ENCODE measurements around the gene SLX4IP.
"Not testable (repeated sequence)": the region's sequence is repeated elsewhere in the genome, so short reads cannot be mapped to it uniquely, and the experiment has no call there.

The SLX4IP gene

GRCh38 chr20:10580700-10581099 lies 145.6 kb downstream of the SLX4IP start:
- no peak for DNase-seq

GRCh38 chr20:10581823-10582222 lies 146.7 kb downstream of the SLX4IP start:
- DNase-seq: no peak

DNA sequence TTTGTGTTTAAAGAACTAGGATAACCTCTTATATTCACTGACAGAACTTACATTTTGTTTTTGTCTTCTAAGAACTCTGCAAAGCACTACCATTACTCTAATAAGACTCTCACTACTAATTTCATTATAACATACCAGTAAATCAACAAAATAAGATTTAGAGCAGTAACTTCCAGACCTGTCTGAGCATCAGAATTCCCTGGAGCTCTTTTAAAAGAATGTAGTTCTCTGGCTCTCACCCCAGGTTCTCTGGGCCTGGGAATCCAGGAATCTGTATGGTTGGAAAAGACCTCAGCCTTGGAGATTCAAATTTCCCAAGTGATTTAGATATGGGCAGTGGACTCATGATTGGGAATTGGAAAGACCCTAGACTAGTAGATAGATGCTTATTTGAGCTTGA lies 149.3 kb downstream of the SLX4IP start:
- no peak for DNase-seq

GRCh38 chr20:10585308-10585707 lies 150.2 kb downstream of the SLX4IP start:
- no peak for DNase-seq

DNA sequence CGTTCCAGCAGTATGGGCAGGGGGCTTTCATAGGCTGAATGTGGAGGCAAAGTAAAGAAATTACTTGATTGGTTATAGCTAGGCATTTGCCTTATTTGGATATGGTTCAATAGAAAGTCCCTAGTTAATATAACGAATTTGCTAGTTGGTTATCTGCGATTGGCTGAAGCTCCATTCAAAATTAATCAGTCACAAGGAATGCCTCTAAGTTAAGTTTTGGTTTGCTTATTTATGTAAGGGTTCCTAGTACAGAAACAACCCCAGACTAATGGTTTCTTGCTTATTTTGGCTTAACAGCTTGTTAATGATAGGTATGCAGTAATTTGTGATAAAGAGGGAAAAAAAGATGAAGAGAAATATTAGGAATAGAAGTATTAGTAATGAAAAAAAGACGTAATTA lies 151.2 kb downstream of the SLX4IP start:
- DNase-seq: no peak

DNA sequence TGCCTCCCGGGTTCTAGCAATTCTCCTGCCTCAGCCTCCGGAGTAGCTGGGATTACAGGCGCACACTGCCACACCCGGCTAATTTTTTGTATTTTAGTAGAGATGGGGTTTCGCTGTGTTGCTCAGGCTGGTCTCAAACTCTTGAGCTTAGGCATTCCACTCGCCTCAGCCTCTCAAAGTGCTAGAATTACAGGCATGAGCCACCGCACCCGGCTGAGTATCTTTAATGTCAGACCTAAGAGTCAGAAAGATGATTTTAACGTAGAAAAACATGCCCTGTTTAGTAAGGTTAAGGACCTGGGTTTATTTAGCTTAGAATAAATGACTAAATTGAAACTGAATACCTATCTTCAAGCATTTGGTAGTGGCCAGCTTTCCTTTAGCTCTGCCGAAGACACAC lies 155.3 kb downstream of the SLX4IP start:
- DNase-seq: not testable (repeated sequence)

- no peak for DNase-seq
Observed at GRCh38 chr20:10590950-10591671, 156.0 kb downstream of the SLX4IP start.

DNA sequence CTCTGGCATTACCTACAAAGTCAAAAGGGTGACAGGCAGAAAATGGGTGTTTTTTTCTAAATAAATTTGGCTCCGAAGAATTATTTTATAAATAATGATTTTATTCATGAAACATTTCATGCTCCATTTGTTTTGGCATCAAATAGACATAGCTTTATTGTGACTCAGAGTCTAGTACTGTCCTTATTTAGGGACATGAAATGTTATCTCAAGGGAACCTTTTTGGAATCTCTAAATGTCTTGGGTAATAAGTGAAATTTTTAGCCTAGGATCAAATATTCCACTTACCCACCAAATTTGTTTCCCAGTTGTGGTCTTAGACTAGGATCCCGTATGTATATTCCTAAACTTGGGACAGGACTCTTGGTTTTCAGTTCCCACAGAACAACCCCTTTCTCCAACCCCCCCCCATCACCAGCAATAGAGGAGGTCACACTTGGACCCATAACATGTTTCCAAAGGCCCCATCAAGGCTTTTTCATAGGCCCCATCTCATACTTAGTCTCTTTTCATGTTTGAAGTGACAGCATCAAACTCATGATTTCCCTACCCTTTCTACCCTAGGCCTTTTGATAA lies 156.9 kb downstream of the SLX4IP start:
- no peak for DNase-seq

- no peak for DNase-seq
Observed at GRCh38 chr20:10594296-10594868, 159.3 kb downstream of the SLX4IP start.

DNA sequence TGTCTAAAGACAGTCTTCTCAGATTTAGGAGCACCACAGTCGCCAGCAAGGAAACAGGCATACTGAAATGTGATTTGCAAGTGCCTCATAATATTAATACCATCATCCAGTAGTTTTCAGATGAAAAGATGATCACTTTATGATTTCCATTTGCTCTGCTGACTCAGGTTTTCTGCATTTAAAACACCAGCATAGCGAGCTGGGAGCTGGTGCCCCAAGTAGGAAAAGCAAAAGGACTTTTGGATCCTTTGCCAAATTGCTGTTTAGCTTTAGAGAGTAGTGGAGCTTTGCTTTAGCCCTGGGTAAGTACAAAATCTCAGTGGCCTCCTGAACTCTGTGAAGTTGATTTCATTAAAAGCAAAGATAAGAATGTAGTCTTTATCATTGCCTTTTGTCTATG lies 160.2 kb downstream of the SLX4IP start:
- DNase-seq: no peak

DNA sequence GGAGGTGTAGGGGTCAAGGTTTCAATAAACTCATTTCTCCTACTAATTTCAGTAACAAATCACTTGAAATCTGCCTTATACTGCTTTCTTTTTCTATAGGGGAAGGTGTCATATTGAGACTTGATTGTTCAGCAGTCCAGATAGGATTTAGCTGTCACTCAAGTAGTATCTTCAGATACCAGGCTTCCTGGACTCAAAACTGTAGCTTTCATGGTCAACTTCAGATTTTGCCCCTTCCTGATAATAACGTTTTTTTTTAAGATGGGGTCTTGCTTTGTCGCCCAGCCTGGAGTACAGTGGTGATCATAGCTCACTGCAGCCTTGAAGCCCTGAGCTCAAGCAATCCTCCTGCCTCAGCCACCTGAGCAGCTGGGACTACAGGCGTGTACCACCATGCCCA lies 160.9 kb downstream of the SLX4IP start:
- no peak for DNase-seq

GRCh38 chr20:10596710-10597121 lies 161.6 kb downstream of the SLX4IP start:
- no peak for DNase-seq

DNA sequence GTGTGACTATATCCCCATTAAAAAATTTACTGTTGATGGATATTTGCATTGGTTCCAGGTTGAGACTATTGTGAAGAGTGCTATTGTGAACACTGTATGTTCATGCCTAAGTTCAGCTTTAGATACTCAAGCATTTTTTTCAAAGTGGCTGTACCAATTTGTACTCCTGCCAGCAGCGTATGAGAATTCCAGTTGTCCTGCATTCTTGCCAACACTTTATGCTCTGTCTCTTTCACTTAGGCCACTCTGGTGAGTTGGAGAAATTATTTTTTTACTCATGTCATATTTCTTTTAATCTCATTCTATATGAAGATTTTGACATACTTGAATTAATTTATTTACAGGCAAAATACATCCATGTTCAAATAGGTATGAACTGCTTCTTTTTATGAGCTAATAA lies 162.5 kb downstream of the SLX4IP start:
- DNase-seq: no peak

- no peak for DNase-seq
Observed at GRCh38 chr20:10602221-10602871, 167.2 kb downstream of the SLX4IP start.

DNA sequence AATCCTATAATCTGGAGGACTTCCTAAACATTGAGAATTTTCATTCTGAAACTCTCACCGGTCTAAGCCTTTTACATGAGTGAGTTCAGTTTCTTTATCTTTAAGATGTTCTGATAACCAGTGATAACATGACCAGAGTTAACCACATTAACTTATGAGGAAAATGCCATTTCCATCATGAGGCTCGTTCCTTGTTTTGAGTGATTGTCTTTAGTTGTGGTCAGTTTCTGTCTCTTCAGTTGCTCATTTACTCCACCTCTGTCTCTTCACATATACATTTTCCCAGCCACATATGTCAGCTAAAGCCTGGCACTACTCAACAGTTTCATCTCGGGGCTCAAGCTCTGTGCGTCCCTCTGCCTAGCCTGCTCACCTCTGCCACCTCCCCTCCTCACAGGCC lies 168.3 kb downstream of the SLX4IP start:
- no peak for DNase-seq

DNA sequence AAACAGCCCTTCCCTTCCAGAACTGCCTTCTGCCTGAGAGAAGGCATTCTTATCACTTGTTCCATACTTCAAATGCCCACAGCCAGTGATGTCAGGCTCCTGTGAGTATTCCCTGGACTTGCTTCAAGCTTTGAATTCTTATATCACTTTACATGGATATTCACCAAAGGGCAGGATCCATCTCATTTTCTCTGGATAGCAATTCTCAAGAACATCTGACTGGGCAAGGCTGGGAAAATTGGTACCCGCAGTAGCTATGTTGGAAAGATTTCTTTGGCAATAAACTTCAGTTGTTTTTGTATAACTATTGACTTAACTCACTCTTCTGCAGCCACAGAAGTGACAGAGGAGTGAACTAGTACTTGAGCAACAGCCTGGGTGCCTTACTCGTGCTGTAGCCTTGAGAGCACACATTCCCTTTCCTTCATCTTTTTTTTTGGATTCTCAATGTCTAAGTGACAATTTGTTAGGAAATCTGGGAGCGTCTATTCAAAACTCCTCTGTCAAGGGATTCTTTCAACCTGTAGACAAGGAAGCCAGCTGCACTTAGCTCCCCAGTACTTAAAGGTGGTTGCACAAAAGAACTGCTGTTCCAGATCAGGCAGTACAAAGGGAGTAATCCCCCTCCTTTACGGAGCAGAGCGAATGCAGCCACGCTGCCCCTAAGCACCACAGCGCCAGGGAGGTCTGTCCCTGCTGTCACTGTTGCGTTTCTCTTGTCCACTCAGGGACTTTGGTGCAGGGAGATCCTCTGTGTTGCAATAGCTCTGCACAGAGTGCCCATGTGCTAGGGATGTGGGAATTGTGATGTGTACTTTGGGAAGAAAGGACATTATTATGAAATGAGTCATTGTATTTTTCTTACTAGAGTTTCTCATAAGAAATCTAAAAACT lies 169.1 kb downstream of the SLX4IP start:
- no peak for DNase-seq

DNA sequence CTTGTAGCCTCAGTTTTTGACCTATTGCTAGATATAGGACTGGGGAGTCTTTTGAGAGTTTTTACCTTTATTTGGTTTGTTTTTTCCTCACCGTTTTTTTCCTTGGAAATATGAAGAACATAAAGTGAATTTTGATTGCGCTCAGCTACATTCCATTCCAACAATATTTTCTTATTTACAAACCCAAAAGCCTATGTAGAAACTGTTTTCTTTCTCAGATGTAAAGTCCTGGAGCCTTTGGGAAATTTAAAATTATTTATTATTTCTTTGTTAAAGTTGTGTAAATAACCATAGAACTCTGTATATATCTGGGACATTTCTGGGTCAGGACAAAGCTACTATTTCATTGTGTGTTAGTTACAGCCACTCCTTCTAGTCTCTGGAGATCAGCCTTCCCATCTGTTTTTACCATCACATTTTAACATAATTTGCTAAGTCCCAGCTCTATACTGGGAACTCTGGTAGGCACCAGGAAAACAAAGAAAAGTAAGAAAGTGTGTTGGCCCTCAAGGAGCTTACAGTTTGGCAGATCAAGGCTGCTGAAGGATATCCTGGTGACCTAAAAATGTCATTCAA lies 169.8 kb downstream of the SLX4IP start:
- no peak for DNase-seq

GRCh38 chr20:10605547-10606195 lies 170.6 kb downstream of the SLX4IP start:
- no peak for DNase-seq

DNA sequence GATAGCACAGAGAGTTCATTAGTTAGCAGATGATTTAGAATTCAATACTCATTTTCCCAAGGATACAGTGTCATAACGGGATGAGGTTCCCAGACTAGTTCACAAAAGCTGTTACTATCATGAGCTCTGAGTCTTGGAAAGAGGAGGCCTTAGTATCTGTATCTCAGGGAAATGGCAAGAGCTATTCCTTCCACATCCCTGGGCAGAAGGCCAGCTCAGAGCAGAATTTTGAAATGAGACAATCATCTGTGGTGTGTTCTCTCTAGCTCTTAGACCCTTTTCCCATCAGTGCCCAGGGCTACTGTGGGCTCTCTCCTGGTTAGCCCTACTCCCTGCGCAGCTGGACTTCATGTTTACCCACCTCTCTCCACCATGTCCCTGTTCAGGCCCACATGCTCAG lies 174.2 kb downstream of the SLX4IP start:
- DNase-seq: no peak

GRCh38 chr20:10609770-10610169 lies 174.7 kb downstream of the SLX4IP start:
- DNase-seq: no peak

DNA sequence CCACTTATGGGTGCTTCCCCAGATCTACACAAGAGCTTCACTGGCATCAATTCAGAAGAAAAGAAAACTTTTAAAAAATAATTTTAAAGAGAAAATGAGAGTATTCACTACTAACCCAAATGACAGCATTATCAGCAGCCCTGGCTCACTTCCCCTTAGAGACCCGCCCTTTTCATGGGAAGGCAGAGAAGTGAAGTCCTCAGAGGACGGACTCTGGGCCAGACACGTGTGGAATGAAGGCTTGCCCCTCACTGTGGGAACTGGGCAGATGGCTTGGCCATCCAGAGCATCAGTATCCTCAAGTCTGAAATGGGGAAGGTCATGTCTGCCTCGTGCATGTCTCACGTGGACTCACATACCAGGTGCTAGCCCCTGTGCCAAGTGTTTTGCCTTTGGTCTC lies 175.1 kb downstream of the SLX4IP start:
- DNase-seq: no peak

DNA sequence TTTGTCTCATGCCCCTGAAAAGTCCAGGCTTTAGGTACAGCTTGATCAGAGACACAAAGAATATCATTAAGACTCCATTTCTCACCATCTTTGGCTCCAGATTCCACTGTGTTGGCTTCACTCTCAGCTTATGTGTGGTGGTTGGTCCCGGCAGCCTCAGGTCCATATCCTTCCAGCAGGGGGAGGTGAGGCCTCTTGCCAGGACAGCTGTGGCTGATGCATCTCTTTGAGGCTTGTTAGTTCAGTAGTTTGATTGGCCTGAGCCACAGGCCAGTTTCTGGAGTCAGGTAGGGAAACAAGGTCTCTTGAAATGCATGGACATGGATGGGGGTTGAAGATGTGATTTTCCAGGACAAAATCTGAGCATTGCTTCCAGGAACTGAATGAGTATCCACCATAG lies 176.3 kb downstream of the SLX4IP start:
- no peak for DNase-seq
